UCSD-AML1 (cell line): Measurements from ENCODE around the gene ARSB.

Source experiments
- DNase-seq: peaks from one replicate; lab custom pipeline; 2025; ENCODE audit not compliant: unreplicated experiment; lab: John Stamatoyannopoulos, UW

ARSB gene

GRCh38 chr5:78845470-78845869 is 139.6 kb downstream of the ARSB start:
- DNase-seq = no peak

- no peak for DNase-seq
Measured at GRCh38 chr5:78843436-78843835, 141.7 kb downstream of the ARSB start.

- DNase-seq = no peak
Measured at GRCh38 chr5:78841767-78842166, 143.3 kb downstream of the ARSB start.

GRCh38 chr5:78838753-78839152 is 146.4 kb downstream of the ARSB start:
- no peak for DNase-seq

- DNase-seq = no peak
Measured at GRCh38 chr5:78837836-78838235, 147.3 kb downstream of the ARSB start.

- DNase-seq = no peak
Measured at GRCh38 chr5:78835176-78835575, 149.9 kb downstream of the ARSB start.

GRCh38 chr5:78833284-78833683 is 151.8 kb downstream of the ARSB start:
- DNase-seq = no peak

GRCh38 chr5:78830528-78831046 is 154.5 kb downstream of the ARSB start:
- DNase-seq = no peak

- no peak for DNase-seq
Measured at GRCh38 chr5:78829811-78830527, 155.1 kb downstream of the ARSB start.

- no peak for DNase-seq
Measured at GRCh38 chr5:78827725-78828124, 157.4 kb downstream of the ARSB start.

- no peak for DNase-seq
Measured at GRCh38 chr5:78824831-78825281, 160.3 kb downstream of the ARSB start.

GRCh38 chr5:78823196-78823595 is 161.9 kb downstream of the ARSB start:
- DNase-seq = no peak

GRCh38 chr5:78821536-78822021 is 163.5 kb downstream of the ARSB start:
- DNase-seq = no peak

GRCh38 chr5:78819707-78820106 is 165.4 kb downstream of the ARSB start:
- DNase-seq = no peak

- no peak for DNase-seq
Measured at GRCh38 chr5:78819166-78819565, 165.9 kb downstream of the ARSB start.

- DNase-seq = no peak
Measured at GRCh38 chr5:78816143-78816765, 168.9 kb downstream of the ARSB start.

GRCh38 chr5:78813906-78814530 is 171.1 kb downstream of the ARSB start:
- no peak for DNase-seq

GRCh38 chr5:78813286-78813685 is 171.8 kb downstream of the ARSB start:
- no peak for DNase-seq

- no peak for DNase-seq
Measured at GRCh38 chr5:78811866-78812265, 173.2 kb downstream of the ARSB start.

GRCh38 chr5:78811121-78811817 is 173.8 kb downstream of the ARSB start:
- DNase-seq = no peak
